Endothelial cell of umbilical vein (primary cell): ENCODE results near the gene NOBOX. TPM values are rescaled to one million over a fixed set of nuclear protein-coding genes. Genes with fewer than 3 reads are reported as not detected.

ENCODE experiments used
- BruUV-seq: library from RNA; stranded (reverse); fragments of 400-500 nt; replicated peaks from 2 replicates; lab custom pipeline; 2021; lab: Mats Ljungman, UMichigan
- CTCF ChIA-PET: fragments of 300-600, 350-600 bp; sonication (Branson Sonifier 250); formaldehyde crosslinking; loops from one replicate; lab custom pipeline; 2021; ENCODE audit warnings: antibody characterized with exemption, inconsistent platforms; lab: Charles Lee
- POLR2A ChIA-PET: fragments of 300-600, 350-600 bp; sonication (Branson Sonifier 250); formaldehyde crosslinking; loops from one replicate; lab custom pipeline; 2021; ENCODE audit warnings: antibody characterized with exemption, inconsistent platforms; lab: Charles Lee
- DNase-seq: peaks from one replicate; pipeline ENCODE4 v3.0.0-alpha.2; 2011; ENCODE audit warnings: low read depth, low spot score
- FAIRE-seq: peaks from 2 replicates; lab custom pipeline; 2011; peaks lifted over from hg19 to GRCh38; lab: Jason Lieb, UNC
- H2AFZ ChIP-seq: 2 replicates; pipeline ENCODE4 v1.6.0; 2012; ENCODE audit warnings: low read depth, low read length, control low read depth, inconsistent platforms
- H3K27ac ChIP-seq: 2 replicates; pipeline ENCODE4 v1.5.1; 2011; ENCODE audit warnings: low read depth, mild to moderate bottlenecking, control low read depth, low read length, moderate library complexity; ENCODE audit not compliant: insufficient read depth
- H3K27me3 ChIP-seq, 2 experiments: 2 replicates each; pipeline versions ENCODE4 v1.6.0 to v1.6.1; 2011; ENCODE audit warnings: low read length in 2 of 2, mixed read lengths in 1 of 2; ENCODE audit not compliant: control insufficient read depth in 2 of 2, insufficient read depth in 2 of 2
- H3K36me3 ChIP-seq, 2 experiments: 2 replicates in 1 of 2; 3 replicates in 1 of 2; pipeline ENCODE4 v1.5.1; 2011; ENCODE audit warnings: low read length in 2 of 2, mild to moderate bottlenecking in 1 of 2, moderate library complexity in 1 of 2; ENCODE audit not compliant: control insufficient read depth in 2 of 2, insufficient read depth in 2 of 2; ENCODE audit errors: extremely low read depth in 1 of 2
- H3K4me1 ChIP-seq: 3 replicates; pipeline ENCODE4 v1.5.1; 2011; ENCODE audit warnings: mild to moderate bottlenecking, low read length; ENCODE audit not compliant: control insufficient read depth, insufficient read depth; ENCODE audit errors: extremely low read depth
- H3K4me2 ChIP-seq: 2 replicates; pipeline ENCODE4 v1.6.1; 2011; ENCODE audit warnings: low read length, control low read depth, mixed read lengths; ENCODE audit not compliant: insufficient read depth
- H3K4me3 ChIP-seq, 3 experiments: fragments of 200-600 bp in 1 of 3; sonication (generic), shearing (Covaris generic) in 1 of 3; replicated peaks in 1 of 3; 2 replicates each; pipeline ENCODE4 v1.5.1; 2011 to 2016; ENCODE audit warnings: control low read depth in 3 of 3, low read length in 3 of 3, mild to moderate bottlenecking in 2 of 3, inconsistent platforms in 1 of 3, low read depth in 1 of 3, moderate library complexity in 1 of 3; ENCODE audit not compliant: insufficient read depth in 1 of 3
- H3K79me2 ChIP-seq: 2 replicates; pipeline ENCODE4 v1.6.0; 2012; ENCODE audit warnings: low read length, inconsistent platforms; ENCODE audit not compliant: control insufficient read depth, insufficient read depth
- H3K9ac ChIP-seq: replicated peaks from 2 replicates; pipeline ENCODE3; 2011; ENCODE audit warnings: low read length, control low read depth; ENCODE audit not compliant: insufficient read depth; ENCODE audit errors: extremely low read depth
- H3K9me1 ChIP-seq: replicated peaks from 3 replicates; pipeline ENCODE4 v1.6.0; 2011; ENCODE audit warnings: mild to moderate bottlenecking, low read length; ENCODE audit not compliant: control insufficient read depth, insufficient read depth; ENCODE audit errors: extremely low read depth
- H3K9me3 ChIP-seq: replicated peaks from 2 replicates; pipeline ENCODE4 v1.5.1; 2012; ENCODE audit warnings: low read length, inconsistent platforms; ENCODE audit not compliant: control insufficient read depth, insufficient read depth
- H4K20me1 ChIP-seq: replicated peaks from 2 replicates; pipeline ENCODE3; 2011; ENCODE audit warnings: mild to moderate bottlenecking, low read length; ENCODE audit not compliant: control insufficient read depth, insufficient read depth; ENCODE audit errors: extremely low read depth
- CTCF ChIP-seq, 2 donors: IDR thresholded peaks; 1 replicate in 1 of 2; 2 replicates in 1 of 2; pipeline ENCODE4 v1.5.1; 2011; ENCODE audit warnings: low read length in 2 of 2, mild to moderate bottlenecking in 2 of 2, moderate library complexity in 2 of 2, control low read depth in 1 of 2, inconsistent platforms in 1 of 2, low read depth in 1 of 2; ENCODE audit not compliant: insufficient read depth in 1 of 2; ENCODE audit errors: extremely low read depth in 1 of 2
- EZH2 ChIP-seq: IDR thresholded peaks from 2 replicates; pipeline ENCODE4 v1.6.1; 2012; ENCODE audit warnings: borderline replicate concordance, low read depth, mild to moderate bottlenecking, moderate library complexity, low read length, inconsistent platforms; ENCODE audit not compliant: severe bottlenecking
- FOS ChIP-seq: IDR thresholded peaks from 2 replicates; pipeline ENCODE4 v1.6.1; 2011; ENCODE audit warnings: mild to moderate bottlenecking, low read length, moderate library complexity, borderline replicate concordance; ENCODE audit not compliant: insufficient read depth
- GATA2 ChIP-seq: IDR thresholded peaks from 2 replicates; pipeline ENCODE4 v1.7.0; 2011; ENCODE audit warnings: low read depth, mild to moderate bottlenecking, moderate library complexity, mixed read lengths, low read length; ENCODE audit not compliant: insufficient read length, insufficient read depth
- JUN ChIP-seq: IDR thresholded peaks from 2 replicates; pipeline ENCODE4 v1.6.1; 2011; ENCODE audit warnings: borderline replicate concordance, low read depth; ENCODE audit not compliant: insufficient read length, insufficient read depth
- MAX ChIP-seq: IDR thresholded peaks from 2 replicates; pipeline ENCODE4 v1.6.1; 2011; ENCODE audit not compliant: insufficient read depth, insufficient read length
- MYC ChIP-seq: IDR thresholded peaks from one replicate; pipeline ENCODE4 v1.6.1; 2011; ENCODE audit warnings: mild to moderate bottlenecking, low read depth, low read length
- POLR2A ChIP-seq: IDR thresholded peaks from 2 replicates; pipeline ENCODE4 v1.6.1; 2012; ENCODE audit warnings: low read depth, mild to moderate bottlenecking, control low read depth, low read length
- POLR2AphosphoS5 ChIP-seq: IDR thresholded peaks from 2 replicates; pipeline ENCODE4 v1.6.1; 2012; ENCODE audit warnings: low read depth, mild to moderate bottlenecking, control low read depth, low read length, moderate library complexity; ENCODE audit not compliant: insufficient read depth
- dilution Hi-C: fragments of 300-500 bp; cut with MboI; formaldehyde crosslinking; loops from one replicate; pipeline ENCODE4 v1.15.0; 2019; ENCODE audit warnings: low sequenced_read_pairs; ENCODE audit not compliant: extremely low pct_ligation_motif_present
- intact Hi-C: fragments of 100-400 bp; cut with micrococcal nuclease; formaldehyde crosslinking; loops from one replicate; pipeline ENCODE4 v1.10.0; 2022
- polyA plus RNA-seq, 4 experiments: library from polyadenylated mRNA; depleted of rRNA in 3 of 4; stranded (reverse) in 3 of 4; unstranded in 1 of 4; fragments of >200 nt; gene quantifications; 2 replicates each; pipeline versions ENCODE4 v1.2.1 to v1.2.3, GENCODE V29; 2011 to 2012; ENCODE audit warnings: missing spikeins in 1 of 4
- total RNA-seq: library from RNA; stranded (reverse); gene quantifications from 2 replicates; pipeline ENCODE4 v1.2.3, GENCODE V29; 2021

Gene NOBOX
- total and polyA plus RNA-seq, 2 donors (not counting 3 experiments of a cell fraction or from before 2014, with no cell fraction given) = not detected

DNA sequence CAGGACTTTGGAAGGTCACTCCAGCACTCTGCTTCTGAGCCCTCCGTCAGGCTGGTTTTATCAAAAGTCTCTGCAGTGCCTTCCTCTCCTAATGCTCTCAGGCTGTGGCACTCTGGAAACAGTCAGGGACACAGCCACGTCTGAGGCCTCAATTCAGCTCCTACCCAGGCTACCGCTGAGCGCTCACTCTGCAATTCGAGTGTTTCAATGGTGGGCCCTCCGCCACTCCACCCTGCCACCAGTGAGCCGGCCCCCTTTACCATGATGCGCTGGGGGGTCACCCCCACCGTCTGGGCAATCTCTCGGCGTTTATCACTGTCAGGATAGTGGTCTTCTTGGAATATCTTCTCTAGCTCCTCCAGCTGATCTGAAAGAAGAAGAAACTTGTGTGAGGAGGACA lies 3.5 kb downstream of the NOBOX start:
- Histone ChIP-seq H2AFZ (no peak overlapping the region), H3K36me3 (no peaks in the 10 kb centered on the region), H3K4me3 (no peak overlapping the region), H3K9me1 (no peaks in the 10 kb centered on the region), H3K27me3 (no peaks in the 10 kb centered on the region), H3K79me2 (no peaks in the 10 kb centered on the region), H3K4me2 (no peak overlapping the region), H4K20me1 (no peaks in the 10 kb centered on the region), H3K9me3 (no peaks in the 10 kb centered on the region), H3K9ac (no peak overlapping the region), H3K4me1 (no peaks in the 10 kb centered on the region), H3K27ac (no peak overlapping the region)
- DNase-seq (no peak), FAIRE-seq (no peak)
- BruUV-seq = no TSS peak
- ChIA-PET CTCF (no interaction called here), POLR2A (no interaction called here)
- TF ChIP-seq EZH2 (no peak), MYC (no peak), CTCF (IDR thresholded peaks at IDR 0.05; ENCODE audit: extremely low read depth in 1 of 2, insufficient read depth in 1 of 2, low read depth in 1 of 2, low read length in 2 of 2) (no peak)
- intact Hi-C loops (loop anchor here (5.0 to 10.0 kb wide), 2 partner anchors 37 to 495 kb away; partner anchors contain the start of gene TCAF1), dilution Hi-C loops (no loop called here)

DNA sequence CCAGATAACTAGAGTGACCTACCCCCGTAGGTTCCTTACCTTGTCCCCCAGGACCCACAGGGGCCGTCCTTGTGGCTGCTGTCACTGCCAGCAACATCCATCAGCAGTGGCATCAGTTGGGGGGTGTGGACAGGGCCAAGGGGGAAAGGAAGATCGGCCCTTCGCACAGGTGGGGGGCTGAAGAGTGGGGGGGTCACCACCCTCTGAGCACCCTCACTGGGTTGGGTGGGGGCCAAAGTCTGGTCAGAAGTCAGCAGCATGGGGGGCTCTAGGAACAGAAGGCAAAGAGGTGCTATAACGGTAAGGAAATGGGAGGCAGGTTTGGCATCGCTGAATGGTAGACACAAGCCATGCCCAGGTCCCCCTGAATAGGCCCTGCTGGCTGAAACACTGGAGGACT lies 4.6 kb downstream of the NOBOX start:
- dilution Hi-C loops = no loop called here
- Histone ChIP-seq H3K79me2 (no peaks in the 10 kb centered on the region), H3K27me3 (no peaks in the 10 kb centered on the region), H3K4me1 (no peaks in the 10 kb centered on the region), H4K20me1 (no peaks in the 10 kb centered on the region), H3K9me3 (no peaks in the 10 kb centered on the region), H3K9me1 (no peaks in the 10 kb centered on the region), H3K9ac (no peak overlapping the region), H3K36me3 (no peaks in the 10 kb centered on the region), H3K4me3 (no peak overlapping the region), H2AFZ (no peak overlapping the region), H3K27ac (no peak overlapping the region), H3K4me2 (no peak overlapping the region)
- DNase-seq = no peak
- no peak for FAIRE-seq
- BruUV-seq = no TSS peak
- TF ChIP-seq GATA2 (no peak), POLR2AphosphoS5 (no peak), MAX (no peak), MYC (no peak), JUN (no peak), EZH2 (no peak), POLR2A (no peak), FOS (no peak), CTCF (IDR thresholded peaks at IDR 0.05; ENCODE audit: extremely low read depth in 1 of 2, insufficient read depth in 1 of 2, low read depth in 1 of 2, low read length in 2 of 2) (no peak)
- intact Hi-C loops = loop anchor here (5.0 to 10.0 kb wide), 2 partner anchors 38 to 494 kb away; partner anchors contain the start of gene TCAF1
- ChIA-PET POLR2A (no interaction called here), CTCF (no interaction called here)
